ENCODE data around the gene EDC4. TPM values are rescaled to one million over a fixed set of nuclear protein-coding genes. Genes with fewer than 3 reads are reported as not detected.
A peak's percentile ranks its signal among the peaks of the same experiment; 100 is the strongest.

Gene EDC4
- total and polyA plus RNA-seq, 12 donors = 34.0 to 115 (median 58.7) TPM

- H3K27ac ChIP-seq = peak overlapping the region in 4 of 5 donors; percentile 94 to 100 (median 98)
- 0 to 12% (median 9%) methylated on average over 6 to 11 of the region's 11 CpGs for whole genome bisulfite sequencing, 4 donors
- DNase-seq = peak in 1 of 7 donors; percentile 41
- no peaks in the 10 kb centered on the region for H3K27me3 ChIP-seq
- H3K4me3 ChIP-seq = peak overlapping the region in 3 of 4 donors; percentile 19 to 94 (median 75)
- H3K36me3 ChIP-seq (replicated peaks in 1 of 2) = no peaks in the 10 kb centered on the region
- no peaks in the 10 kb centered on the region for H3K9me3 ChIP-seq (replicated peaks in 1 of 3)
- H3K4me1 ChIP-seq (replicated peaks in 1 of 2) = peaks cover 37 to 45% of the 10 kb centered on the region in 2 donors
- intact Hi-C loops (cut with DNase I) = no loop called here
- TF ChIP-seq POLR2A (IDR thresholded peaks at IDR 0.05) (no peak), CTCF (IDR thresholded peaks at IDR 0.05) (peak in 1 of 6 experiments; percentile 0)
These were observed 29.5 kb upstream of the EDC4 start for GRCh38 chr16:67843343-67843765.

- no peaks in the 10 kb centered on the region for H3K9me3 ChIP-seq (replicated peaks in 1 of 3)
- H3K4me3 ChIP-seq = no peak overlapping the region
- peaks cover 37 to 53% of the 10 kb centered on the region in 2 donors for H3K4me1 ChIP-seq (replicated peaks in 1 of 2)
- no peaks in the 10 kb centered on the region for H3K36me3 ChIP-seq (replicated peaks in 1 of 2)
- DNase-seq = no peak
- no peaks in the 10 kb centered on the region for H3K27me3 ChIP-seq
- TF ChIP-seq POLR2A (IDR thresholded peaks at IDR 0.05) (no peak), CTCF (IDR thresholded peaks at IDR 0.05) (peak in 1 of 6 experiments; percentile 16)
- intact Hi-C loops (cut with DNase I) = no loop called here
- WGBS, 4 donors = 47 to 71% (median 64%) methylated on average over 3 to 4 of the region's 4 CpGs
- H3K27ac ChIP-seq = peak overlapping the region in 2 of 5 donors; percentile 36 to 95
These were observed 28.4 kb upstream of the EDC4 start for GRCh38 chr16:67844497-67844896.

- Histone ChIP-seq H3K4me1 (replicated peaks in 1 of 2) (peaks cover 37 to 53% of the 10 kb centered on the region in 2 donors), H3K36me3 (replicated peaks in 1 of 2) (no peaks in the 10 kb centered on the region), H3K4me3 (peak overlapping the region in 1 of 4 donors; percentile 85), H3K27ac (peak overlapping the region in 3 of 5 donors; percentile 90 to 95 (median 93)), H3K9me3 (replicated peaks in 1 of 3) (no peaks in the 10 kb centered on the region), H3K27me3 (no peaks in the 10 kb centered on the region)
- 66 to 76% (median 72%) methylated on average over 3 to 5 of the region's 5 CpGs for WGBS, 4 donors
- intact Hi-C loops (cut with DNase I) = no loop called here
- no peak for DNase-seq
- TF ChIP-seq POLR2A (IDR thresholded peaks at IDR 0.05) (no peak), CTCF (IDR thresholded peaks at IDR 0.05) (no peak)
These were observed 27.4 kb upstream of the EDC4 start for GRCh38 chr16:67845291-67846062.

- Histone ChIP-seq H3K27ac (peak overlapping the region; percentile 29 to 95 (median 90)), H3K27me3 (no peaks in the 10 kb centered on the region), H3K9me3 (replicated peaks in 1 of 3) (no peaks in the 10 kb centered on the region), H3K4me3 (peak overlapping the region; percentile 60 to 85 (median 83)), H3K36me3 (replicated peaks in 1 of 2) (no peaks in the 10 kb centered on the region), H3K4me1 (replicated peaks in 1 of 2) (peaks cover 37 to 53% of the 10 kb centered on the region in 2 donors)
- intact Hi-C loops (cut with DNase I) = no loop called here
- no peak for DNase-seq
- 13 to 19% (median 18%) methylated on average over 2 of the region's 2 CpGs for WGBS, 4 donors
- no peak for TF ChIP-seq CTCF (IDR thresholded peaks at IDR 0.05)
- no peak for TF ChIP-seq POLR2A (IDR thresholded peaks at IDR 0.05)
These were observed 26.9 kb upstream of the EDC4 start for GRCh38 chr16:67846063-67846319.

Measured in adrenal gland (tissue), 12 donors.